LHCN-M2 (cell line): Measurements from ENCODE around the gene MOB1A. TPM values are rescaled to one million over a fixed set of nuclear protein-coding genes. Genes with fewer than 3 reads are reported as not detected.

Experiments
- DNase-seq: peaks from one replicate; pipeline ENCODE4 v3.0.0-alpha.2; 2012; ENCODE audit warnings: low read depth
- total RNA-seq: library from RNA; depleted of rRNA; stranded (reverse); fragments of >200 nt; gene quantifications from 2 replicates; pipeline ENCODE4 v1.2.3, GENCODE V29; 2014; rRNA removed

The MOB1A gene
- total RNA-seq, 1 experiment from 2014 or later, result 131 TPM

GRCh38 chr2:74104839-74105238, 73.8 kb downstream of the MOB1A start:
- DNase-seq, result no peak

DNA sequence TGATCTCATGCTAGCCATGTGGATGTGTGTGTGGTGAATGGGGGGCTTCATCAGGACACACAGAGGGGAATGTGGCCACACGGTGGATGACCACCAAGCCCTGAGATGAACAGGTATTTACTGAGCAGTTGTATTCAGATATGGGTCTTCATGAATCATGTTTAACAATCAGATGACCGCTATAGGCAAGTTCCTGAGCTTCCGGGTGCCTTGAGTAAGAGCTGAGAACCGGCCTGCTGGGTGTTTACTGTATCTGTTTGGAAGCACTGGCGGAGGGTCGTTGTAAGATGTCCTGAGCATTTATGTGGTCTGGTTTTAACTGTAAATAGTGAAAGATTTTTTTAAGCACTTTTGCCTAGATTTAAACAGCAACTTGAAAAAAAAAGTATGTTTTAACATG, 74.9 kb downstream of the MOB1A start:
- no peak for DNase-seq

Other genes with a start within 250 kb of the MOB1A start
- gene TET3, start 194.0 kb downstream of the MOB1A start, total RNA-seq, result 2.9 and 3.7 TPM in 2 replicates
- 92.3 and 116 TPM in 2 replicates for gene BOLA3, start 31.0 kb downstream of the MOB1A start, total RNA-seq
- 59.0 and 60.1 TPM in 2 replicates for gene MTHFD2, start 19.7 kb upstream of the MOB1A start, total RNA-seq
- 0.11 TPM in 1 of 2 replicates, not detected in the other for gene SLC4A5, start 164.5 kb upstream of the MOB1A start, total RNA-seq
- 117 and 126 TPM in 2 replicates for gene DCTN1, start 201.4 kb upstream of the MOB1A start, total RNA-seq
- gene C2orf81, start 242.7 kb upstream of the MOB1A start, total RNA-seq, result 0.63 and 1.5 TPM in 2 replicates
- 40.0 and 55.8 TPM in 2 replicates for gene WDR54, start 242.9 kb upstream of the MOB1A start, total RNA-seq